Activated CD4-positive, CD25-positive, alpha-beta regulatory T cell treated with anti-CD3 and anti-CD28 coated beads, Interleukin-2, amount 50 U/mL, for 16 hours (primary cell): Measurements from ENCODE around the gene HOMER1.

ENCODE experiments used
- DNase-seq: peaks from one replicate; pipeline ENCODE4 v3.0.0-alpha.2; 2020; ENCODE audit warnings: low read depth, low spot score

The HOMER1 gene

DNA sequence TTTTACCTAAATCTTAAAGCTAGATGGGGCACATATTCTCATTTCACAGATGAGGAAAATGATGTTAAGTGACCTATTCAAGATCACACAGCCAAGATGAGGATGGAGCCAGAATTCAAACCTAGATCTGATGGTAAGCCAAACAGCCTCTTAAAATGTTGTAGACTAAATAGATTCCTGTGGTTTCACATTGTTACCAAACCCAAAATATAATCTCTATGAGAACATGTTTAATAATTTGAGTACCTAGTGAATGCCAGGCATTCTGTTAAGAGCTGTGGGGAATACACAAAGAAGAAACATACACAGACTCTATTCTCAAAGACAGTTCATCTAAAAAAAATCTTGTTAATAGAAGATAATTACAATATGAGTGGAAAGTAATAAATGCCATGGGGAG, 25.2 kb downstream of the HOMER1 start:
- no peak for DNase-seq

DNA sequence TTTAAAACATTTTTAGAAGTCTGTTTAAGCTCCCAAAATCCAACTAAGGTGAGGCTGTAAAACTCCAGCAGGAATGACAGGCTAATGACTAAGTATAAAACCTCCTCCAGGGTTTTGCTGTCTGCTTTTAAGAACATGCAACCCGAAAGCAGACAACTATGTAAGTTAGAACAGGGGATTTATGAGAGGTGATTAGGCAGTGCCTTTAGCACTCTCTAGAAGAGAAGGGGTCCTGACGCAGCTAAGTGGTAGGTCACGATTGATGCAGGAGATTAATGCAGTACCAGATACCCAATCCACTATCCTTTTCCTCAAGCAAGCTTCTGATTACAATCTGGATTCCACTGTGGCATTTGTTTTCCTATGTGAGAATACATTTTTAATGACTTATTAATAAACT, 25.9 kb downstream of the HOMER1 start:
- no peak for DNase-seq

DNA sequence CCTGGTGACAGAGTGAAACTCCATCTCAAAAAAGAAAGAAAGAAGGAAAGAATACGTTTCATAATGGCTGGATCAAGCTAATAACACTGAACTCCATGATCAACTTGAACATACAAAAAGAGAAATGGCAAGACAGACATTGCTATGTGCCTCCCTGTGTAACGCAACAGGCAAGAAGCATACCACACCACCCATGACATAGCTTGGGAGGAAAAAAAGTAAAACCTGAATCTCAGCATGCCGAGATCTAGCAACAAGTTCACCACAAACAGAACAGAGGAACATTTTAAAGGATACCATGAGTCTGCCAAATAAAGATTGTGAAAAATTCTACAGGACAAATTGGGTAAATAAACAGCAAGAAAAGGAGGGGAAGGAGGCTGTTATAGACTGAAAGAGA, 26.7 kb downstream of the HOMER1 start:
- no peak for DNase-seq

DNA sequence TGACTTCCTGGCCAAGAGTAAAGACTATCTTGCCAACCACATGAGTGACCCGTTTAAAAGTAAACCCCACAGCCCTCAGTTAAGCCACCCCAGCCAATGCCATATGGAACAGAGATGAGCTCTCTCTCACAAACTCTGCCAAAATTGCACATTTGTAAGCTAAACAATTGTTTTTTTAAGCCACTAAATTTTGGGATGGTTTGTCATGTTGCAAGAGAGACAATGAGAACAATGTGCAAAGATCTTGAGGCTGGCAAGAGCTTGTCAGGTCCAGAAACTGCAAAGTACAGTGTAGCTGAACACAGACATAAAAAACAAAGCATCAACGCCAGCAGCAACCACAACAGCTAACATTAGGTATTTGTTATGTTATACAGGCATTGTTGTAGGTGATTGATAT, 27.8 kb downstream of the HOMER1 start:
- no peak for DNase-seq

DNA sequence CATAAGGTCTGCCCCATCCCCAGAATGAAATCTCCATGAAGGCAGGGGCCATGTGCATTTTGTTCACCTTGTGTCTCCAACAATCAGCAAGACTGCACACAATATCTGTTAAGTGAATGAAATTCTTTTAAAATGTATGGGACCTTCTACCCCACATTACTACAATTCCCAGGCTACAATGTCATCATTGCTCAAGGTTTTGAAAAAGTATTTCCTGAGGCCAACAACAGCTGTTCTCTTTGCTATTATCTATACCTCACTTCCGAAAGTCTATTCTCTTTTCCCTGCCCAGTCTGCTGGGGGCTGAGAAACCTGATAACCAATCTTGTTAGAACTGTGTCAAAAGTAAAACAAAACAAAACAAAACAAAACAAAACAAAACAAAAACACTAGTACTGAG, 29.2 kb downstream of the HOMER1 start:
- no peak for DNase-seq

DNA sequence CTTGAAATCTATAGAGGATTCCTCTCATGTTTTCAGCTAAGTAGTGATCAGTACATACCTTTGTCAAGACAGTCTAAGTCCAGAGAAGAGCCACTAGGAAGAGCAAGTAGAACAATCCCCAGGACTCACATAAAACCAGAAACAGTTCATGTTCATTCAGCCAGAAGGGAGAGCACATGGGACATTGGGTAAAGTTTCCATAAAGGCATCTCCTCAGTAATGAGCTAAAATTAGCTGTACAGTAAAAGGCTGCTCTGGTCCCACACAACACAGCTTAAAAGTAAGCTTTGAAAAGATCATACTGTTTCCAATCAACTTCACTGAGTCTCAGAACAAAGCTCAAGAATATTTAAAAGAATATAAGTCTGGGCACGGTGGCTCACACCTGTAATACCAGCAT, 32.4 kb downstream of the HOMER1 start:
- DNase-seq = no peak

DNA sequence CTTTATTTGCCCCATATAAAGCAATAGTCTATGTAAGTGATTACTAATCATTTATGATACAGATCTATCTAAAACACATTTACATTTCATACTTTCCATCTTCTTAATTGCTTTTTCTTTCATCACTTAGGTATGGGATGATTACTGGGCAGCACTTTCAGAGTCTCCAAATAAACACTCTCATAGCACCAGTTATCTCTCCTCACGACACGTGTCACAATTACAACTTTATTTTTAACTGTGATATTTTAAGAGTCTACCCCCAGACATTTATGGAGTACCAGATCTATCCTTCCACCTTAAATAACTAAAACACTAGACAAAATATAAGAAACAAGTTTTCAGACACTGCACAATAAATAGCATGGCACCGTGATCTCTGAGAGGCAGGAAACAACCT, 32.9 kb downstream of the HOMER1 start:
- DNase-seq = no peak

DNA sequence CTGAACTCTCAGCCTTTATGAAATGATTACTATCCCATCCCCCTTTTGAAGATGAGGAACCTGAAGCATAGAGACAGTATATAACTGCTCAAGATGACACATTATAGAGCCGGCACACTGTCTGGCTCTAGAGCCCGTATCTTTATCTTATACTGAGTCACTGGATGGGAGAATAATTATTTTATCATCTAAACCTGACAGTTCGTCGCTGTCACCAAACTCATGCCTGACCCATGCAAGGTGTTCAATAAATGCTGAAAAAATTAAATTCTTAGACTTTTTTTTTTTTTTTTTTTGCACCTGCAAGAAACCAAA, 38.8 kb downstream of the HOMER1 start:
- no peak for DNase-seq

DNA sequence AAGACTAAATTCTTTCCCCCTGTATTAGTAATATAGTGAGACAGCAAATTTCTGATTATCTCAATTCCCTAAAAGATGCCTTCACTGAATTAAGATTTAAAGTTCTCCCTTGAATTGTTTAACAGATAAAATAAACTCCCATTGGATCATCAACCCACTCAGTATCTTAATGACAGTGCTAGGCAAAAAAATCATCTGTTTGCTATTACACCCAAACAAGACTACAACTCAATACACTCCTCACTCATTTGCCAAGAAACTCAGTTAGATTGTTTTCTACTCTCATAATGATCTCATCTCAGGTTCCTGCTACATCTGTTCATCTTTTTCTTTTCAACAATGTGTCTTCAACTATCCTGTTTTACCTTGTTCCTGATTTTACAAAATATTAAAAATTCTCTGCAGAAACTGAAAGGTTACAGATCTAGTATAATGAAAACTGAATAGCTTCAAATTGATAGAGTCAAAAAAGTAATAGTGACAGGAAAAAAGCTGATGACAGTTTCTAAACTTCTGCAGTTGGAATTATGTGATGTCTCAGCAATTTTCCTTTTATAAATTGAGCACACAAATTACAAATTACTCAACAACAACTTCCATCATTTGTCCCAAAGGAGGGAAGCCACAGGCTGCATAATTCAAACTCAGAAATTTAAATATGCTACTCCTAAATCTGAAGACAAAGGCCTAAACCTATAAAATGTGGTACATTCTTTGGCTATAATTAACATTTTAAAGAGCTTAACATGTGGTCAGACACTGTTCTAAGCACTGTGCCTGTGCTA, 39.4 kb downstream of the HOMER1 start:
- no peak for DNase-seq

DNA sequence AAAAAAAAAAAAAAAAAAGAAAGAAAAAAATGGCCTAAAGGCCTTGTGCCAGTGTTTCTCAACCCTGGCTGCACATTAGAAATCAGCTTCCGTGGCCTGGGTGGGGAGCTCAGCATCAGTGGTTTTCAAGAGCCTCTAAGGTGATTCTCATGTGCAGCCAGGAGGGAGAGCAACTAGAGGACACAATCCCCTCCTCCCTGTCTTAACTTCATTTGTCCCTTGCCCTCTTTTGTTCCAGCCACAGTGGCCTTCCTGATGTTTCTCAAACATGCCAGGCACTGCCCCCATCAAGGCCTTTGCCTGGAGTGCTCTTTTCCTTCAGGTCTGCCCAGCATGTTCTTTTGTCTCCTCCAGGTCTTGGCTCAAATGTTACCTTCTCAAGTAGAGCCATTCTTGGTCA, 42.4 kb downstream of the HOMER1 start:
- no peak for DNase-seq

DNA sequence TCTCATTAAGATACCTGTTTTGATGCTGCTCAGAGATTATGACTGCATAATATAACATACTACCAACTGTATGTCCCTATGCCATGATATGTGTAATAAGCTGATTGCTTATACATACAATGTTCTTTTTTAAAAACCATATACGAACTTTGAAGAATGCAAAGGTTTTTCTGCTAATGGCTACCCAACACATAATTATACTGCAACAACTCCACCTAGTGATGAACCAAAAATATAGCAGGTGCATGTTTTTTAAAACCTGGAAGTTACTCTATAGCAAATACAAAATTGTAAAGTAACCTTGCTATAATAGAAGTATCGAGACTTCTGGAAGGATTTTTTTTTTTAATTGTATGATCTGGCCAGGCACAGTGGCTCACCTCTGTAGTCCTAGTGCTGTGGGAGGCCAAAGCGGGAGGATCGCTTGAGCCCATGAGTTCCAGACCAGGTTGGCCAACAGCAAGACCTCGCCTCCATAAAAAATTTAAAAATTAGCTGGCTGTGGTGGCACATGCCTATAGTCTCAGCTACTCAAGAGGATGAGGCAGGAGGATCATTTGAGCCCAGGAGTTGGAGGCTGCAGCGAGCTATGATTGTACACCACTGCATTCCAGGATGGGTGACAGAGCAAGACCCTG, 49.1 kb downstream of the HOMER1 start:
- no peak for DNase-seq

DNA sequence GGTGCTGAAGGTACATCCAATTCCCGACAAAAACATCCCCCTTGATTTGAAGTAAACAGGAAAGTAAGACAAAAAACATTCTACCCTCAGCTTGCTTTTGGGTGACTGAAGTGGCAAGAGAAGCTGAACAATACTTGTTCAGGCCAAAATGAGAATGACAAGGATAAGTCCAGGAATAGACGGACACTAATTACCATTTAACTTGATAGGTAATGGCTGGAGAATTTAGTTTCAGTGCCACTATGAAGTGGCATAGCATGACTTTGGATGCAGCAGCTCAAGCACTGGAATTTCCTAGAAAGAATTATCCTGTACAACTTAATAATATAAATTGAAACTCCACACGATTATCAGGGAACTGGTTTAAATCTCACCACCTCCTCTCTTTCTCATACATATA, 49.7 kb downstream of the HOMER1 start:
- no peak for DNase-seq

DNA sequence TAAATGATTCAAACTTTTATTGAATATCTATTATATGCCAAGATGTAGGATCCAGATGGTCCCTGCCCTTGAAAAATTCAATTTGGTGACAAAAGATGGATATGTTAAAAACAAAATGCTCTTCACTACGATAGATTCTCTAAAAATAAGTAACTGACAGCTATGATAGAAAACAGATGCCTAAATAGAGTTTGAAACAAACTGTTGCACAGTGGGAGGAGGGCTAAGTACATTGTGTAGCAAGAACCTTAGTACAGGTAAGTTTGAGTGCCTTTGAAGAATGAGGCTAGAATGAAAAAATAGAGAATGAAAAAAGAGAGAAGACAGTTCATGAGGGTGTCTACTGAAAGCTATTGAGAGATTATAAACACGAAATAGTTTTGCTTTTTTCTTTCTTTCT, 54.3 kb downstream of the HOMER1 start:
- no peak for DNase-seq

DNA sequence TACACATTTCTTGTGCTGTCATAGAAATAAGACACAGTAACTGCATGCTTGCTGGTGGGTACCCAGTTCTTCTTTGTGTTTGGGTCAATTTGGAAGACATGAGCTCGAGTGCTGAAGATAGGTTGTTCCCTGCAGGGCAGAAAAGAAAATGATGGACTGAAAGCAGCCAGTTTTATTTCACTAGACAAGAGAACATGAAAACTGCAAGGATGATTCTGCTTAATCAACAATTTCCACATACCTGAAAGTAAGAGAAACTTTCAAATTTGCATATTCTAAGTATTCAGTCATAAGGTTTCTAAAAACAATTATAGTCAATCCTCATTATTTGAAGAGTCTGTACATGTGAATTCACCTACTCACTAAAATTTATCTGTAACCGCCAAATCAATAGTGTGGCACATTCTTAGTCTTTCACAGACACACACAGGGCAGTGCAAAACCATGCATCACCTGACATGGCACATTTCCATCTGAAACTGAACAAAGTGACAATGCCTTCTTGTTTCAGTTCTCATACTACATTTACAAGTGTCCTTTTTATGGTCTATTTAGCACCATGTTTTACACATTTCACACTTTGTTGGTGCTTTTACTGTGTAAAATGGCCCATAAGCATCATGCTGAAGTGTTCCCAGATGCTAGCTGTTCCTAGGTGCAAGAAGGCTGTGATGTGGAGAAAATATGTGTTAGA, 56.9 kb downstream of the HOMER1 start:
- DNase-seq = no peak

DNA sequence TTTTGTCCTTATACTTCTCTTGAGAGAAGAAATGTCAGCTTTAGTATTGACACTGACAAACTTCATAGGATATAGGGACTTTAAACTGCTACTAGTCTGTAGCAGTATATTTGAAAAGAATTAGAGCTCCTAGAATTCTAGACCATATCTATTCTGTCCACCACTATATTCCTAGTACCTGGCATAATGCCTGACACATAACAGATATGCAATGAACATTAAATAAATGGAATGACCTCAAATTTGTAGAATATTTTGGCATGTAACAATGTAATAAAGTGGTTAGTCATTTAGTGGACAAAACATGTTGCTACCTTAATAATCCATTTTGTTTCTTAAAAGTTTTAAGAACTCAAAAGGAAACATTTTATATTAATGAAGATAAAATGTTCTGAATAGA, 57.5 kb downstream of the HOMER1 start:
- no peak for DNase-seq

DNA sequence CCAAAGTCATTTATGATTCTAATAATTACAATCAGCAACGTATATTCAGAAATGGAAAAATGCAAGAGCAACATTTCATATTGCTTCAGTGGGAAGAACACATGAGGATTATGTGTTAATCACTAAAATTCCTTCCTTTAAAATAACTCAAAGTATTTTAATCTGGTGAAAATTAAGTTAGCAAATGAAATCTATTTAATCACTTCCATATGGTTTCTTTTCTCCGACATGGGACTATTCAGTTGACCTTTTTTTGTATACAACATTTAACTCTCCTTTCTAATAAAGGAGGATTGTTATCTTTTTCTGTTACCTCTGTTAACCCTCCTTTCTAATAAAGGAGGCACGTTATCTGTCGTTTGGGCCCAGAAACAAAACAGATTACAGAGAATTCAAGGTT, 59.9 kb downstream of the HOMER1 start:
- no peak for DNase-seq

DNA sequence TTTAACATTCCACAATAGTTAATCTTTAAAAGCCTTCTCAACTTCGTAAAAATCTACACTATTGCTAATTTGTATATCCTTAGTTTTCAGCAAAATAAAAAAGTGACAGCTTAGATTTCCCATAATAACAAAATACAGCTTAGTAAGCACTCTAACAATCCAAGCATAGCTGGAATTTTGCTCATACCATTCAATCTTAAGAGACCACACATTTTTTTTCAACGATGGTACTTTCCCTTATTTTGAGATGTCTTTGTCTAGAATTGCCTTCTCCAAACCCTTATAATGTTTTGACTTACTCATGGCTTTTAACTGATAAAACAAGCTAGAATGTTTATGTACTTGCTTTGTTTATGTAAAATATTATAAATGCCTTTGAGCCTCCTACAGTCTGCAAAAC, 65.6 kb downstream of the HOMER1 start:
- no peak for DNase-seq

DNA sequence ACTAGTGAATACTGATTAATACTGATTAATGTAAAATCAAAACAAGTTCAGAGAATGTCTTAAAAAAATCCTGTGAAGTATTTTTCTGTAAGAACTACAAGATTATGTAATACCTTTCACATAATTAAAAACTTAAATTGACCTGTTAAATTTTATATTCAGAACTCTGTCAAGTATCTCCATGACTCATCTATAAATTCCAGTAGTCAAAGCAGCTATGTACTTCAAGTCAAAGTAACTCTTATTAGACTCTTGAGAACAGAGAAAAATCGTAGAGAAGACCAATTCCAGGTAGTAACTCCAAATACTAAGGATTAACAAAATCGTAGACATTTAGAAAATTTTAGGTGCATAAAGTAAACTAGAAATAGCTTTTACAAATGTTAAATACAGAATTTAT, 77.1 kb downstream of the HOMER1 start:
- no peak for DNase-seq

DNA sequence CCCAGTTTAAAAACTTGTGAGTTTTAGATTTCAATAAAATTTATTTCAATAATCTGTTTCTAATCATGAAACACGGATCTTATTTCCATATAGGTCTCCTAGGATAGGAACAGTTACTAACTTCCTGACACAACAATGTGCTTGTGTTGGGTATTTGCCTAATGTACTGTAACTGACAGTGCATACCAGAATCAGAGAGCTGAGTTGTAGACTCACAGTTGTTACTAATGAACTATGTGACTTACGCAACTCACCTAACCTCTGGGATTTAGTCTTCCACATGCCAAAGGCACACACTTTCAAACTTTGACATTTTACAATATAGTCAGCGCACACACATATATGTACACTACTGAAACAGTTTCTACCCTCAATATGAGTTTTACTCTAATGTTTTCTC, 77.7 kb downstream of the HOMER1 start:
- DNase-seq = no peak

DNA sequence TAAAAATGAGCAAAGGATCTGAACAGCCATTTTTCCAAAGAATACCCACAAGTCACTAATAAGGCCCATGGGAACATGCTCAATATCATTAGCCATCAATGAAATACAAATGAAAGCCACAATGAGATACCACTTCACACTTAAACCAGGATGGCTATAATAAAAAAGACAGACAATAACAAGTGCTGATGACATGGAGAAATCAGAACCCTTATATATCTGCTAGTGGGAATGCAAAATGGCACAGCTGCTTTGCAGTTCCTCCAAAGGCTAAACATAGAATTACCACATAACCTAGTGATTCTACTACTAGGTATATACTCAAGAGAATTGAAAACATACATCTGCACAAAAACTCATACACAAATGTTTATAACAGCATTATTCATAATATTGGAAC, 83.7 kb downstream of the HOMER1 start:
- DNase-seq = no peak

DNA sequence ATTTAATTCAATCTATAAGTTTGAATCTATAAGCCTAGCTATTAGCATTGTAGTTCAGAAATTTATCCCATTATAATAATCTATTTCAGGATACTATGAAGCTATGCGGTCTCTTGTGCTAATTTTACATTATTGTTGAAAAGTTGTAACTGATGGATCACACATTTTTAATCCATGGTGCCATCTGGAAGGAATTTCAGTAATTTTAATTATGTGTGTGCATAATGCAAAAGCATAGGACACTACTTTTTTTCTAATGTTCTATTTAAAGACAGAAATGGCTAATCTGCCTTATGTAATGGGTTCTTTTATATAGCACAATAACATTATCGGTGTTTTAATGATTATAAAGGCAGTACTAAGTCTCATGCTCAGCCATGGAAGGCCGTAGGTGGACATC, 90.6 kb downstream of the HOMER1 start:
- DNase-seq = no peak

DNA sequence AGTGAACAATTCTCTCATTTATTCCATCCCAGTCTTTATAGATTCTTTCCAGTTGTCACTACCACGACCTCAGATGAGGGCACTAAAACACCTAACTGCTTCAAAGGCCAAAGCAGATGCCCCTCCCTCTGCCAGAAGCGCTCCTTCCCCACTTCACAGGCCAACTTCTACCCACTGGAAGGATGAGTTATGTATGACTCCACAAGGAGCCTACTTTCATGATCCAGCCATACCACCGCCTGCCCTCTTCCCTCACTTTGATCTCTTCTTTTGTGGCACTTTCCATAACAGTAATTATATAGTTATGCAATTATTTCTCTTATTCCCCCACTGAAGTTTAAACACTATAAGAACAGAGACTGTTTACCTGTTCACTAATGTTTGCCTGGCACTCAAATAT, 93.7 kb downstream of the HOMER1 start:
- DNase-seq = no peak

DNA sequence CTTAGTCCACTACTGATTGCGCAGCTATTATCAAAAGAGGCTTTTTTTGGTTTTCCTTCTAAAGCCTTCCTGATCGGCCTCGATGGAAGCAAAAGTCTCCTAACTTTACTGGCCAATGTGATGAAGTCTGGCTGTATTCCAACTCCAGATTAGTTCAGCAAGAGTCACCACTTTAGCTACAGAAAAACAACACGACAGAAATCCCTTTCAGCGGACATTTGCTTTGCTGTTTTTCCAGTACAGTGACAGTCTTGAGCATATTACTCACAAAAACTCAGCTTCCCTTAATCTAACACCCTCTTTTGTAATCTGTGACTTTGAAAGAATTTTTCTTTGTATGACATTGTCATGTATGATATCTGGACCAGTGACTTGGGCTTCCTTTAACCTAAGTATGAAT, 95.7 kb downstream of the HOMER1 start:
- DNase-seq = no peak
